HepG2 (cell line): Measurements from ENCODE around the gene DPH3. TPM values are rescaled to one million over a fixed set of nuclear protein-coding genes. Genes with fewer than 3 reads are reported as not detected.

ENCODE experiments used
- ETS1 ChIP-seq: sonication (generic); formaldehyde crosslinking; IDR thresholded peaks from 2 replicates; pipeline ENCODE4 v1.4.0; 2020; ENCODE audit warnings: missing genetic modification reagents
- GZF1 ChIP-seq: sonication (generic); formaldehyde crosslinking; IDR thresholded peaks from 2 replicates; pipeline ENCODE4 v1.5.1; 2020; ENCODE audit warnings: mild to moderate bottlenecking, missing genetic modification reagents
- KAT7 ChIP-seq: IDR thresholded peaks from 2 replicates; pipeline ENCODE4 v1.6.1; 2018; ENCODE audit warnings: borderline replicate concordance, missing compliant biosample characterization
- KLF15 ChIP-seq: sonication (generic); formaldehyde crosslinking; IDR thresholded peaks from 2 replicates; pipeline ENCODE4 v1.8.1; 2023; ENCODE audit warnings: borderline replicate concordance, mild to moderate bottlenecking, inconsistent platforms, missing genetic modification reagents, mixed read lengths
- MED8 ChIP-seq: sonication (generic); formaldehyde crosslinking; IDR thresholded peaks from 2 replicates; pipeline ENCODE4 v1.8.1; 2023; ENCODE audit warnings: mild to moderate bottlenecking, missing genetic modification reagents; ENCODE audit not compliant: insufficient replicate concordance
- PLSCR1 ChIP-seq: sonication (generic); formaldehyde crosslinking; IDR thresholded peaks from 2 replicates; pipeline ENCODE4 v1.5.0; 2020; ENCODE audit warnings: missing genetic modification reagents, mild to moderate bottlenecking, borderline replicate concordance
- RXRB ChIP-seq: IDR thresholded peaks from 2 replicates; pipeline ENCODE4 v1.6.1; 2016; ENCODE audit warnings: borderline replicate concordance, missing genetic modification reagents, missing compliant biosample characterization
- ZNF256 ChIP-seq: sonication (generic); formaldehyde crosslinking; conservative IDR thresholded peaks from 2 replicates; pipeline ENCODE4 v1.4.0; 2020; ENCODE audit warnings: missing genetic modification reagents
- ZNF260 ChIP-seq: sonication (generic); formaldehyde crosslinking; IDR thresholded peaks from 2 replicates; pipeline ENCODE4 v1.4.0; 2020; ENCODE audit warnings: missing genetic modification reagents, low read depth, mild to moderate bottlenecking, borderline replicate concordance
- ZNF564 ChIP-seq: sonication (generic); formaldehyde crosslinking; IDR thresholded peaks from 2 replicates; pipeline ENCODE4 v1.8.1; 2023; ENCODE audit warnings: mild to moderate bottlenecking, missing genetic modification reagents
- ZNF776 ChIP-seq: sonication (generic); formaldehyde crosslinking; IDR thresholded peaks from 2 replicates; pipeline ENCODE4 v1.4.0; 2020; ENCODE audit warnings: mild to moderate bottlenecking, missing genetic modification reagents
- polyA plus RNA-seq, 8 experiments: library from polyadenylated mRNA; depleted of rRNA in 3 of 8; stranded (reverse) in 7 of 8; unstranded in 1 of 8; fragments of >200 nt; fragmentation: Illumina TruSeq in 4 of 8; extraction: Trizol in 4 of 8; gene quantifications; 2 replicates each; pipeline versions ENCODE4 v1.2.1 to v1.2.3, GENCODE V29; 2011 to 2016; ENCODE audit warnings: low read depth in 4 of 8, missing spikeins in 1 of 8, mixed read lengths in 1 of 8; ENCODE audit not compliant: insufficient read depth in 1 of 8
- total RNA-seq, 5 experiments: library from RNA; depleted of rRNA; stranded (reverse); fragments of >200 nt; fragmentation: Illumina TruSeq; extraction: Trizol; gene quantifications; 2 replicates each; pipeline ENCODE4 v1.2.3, GENCODE V29; 2016; ENCODE audit warnings: low read depth in 1 of 5
- TF ChIP-seq, protein P1 (sequence below): sonication (generic); formaldehyde crosslinking; IDR thresholded peaks from 2 replicates; pipeline ENCODE4 v1.4.0; 2020; ENCODE audit warnings: missing genetic modification reagents
- TF ChIP-seq, protein P2 (sequence below): sonication (generic); formaldehyde crosslinking; IDR thresholded peaks from 2 replicates; pipeline ENCODE4 v1.4.0; 2020; ENCODE audit warnings: missing genetic modification reagents
- TF ChIP-seq, protein P3 (sequence below): sonication (generic); formaldehyde crosslinking; IDR thresholded peaks from 2 replicates; pipeline ENCODE4 v1.5.1; 2020; ENCODE audit warnings: missing genetic modification reagents, mild to moderate bottlenecking, borderline replicate concordance
- TF ChIP-seq, protein P4 (sequence below), 2 experiments: sonication (generic) in 1 of 2; formaldehyde crosslinking in 1 of 2; IDR thresholded peaks; 2 replicates each; pipeline versions ENCODE4 v1.4.0 to v1.6.1; 2018 to 2020; ENCODE audit warnings: missing genetic modification reagents in 2 of 2, borderline replicate concordance in 1 of 2, low read depth in 1 of 2, mild to moderate bottlenecking in 1 of 2, missing biosample characterization in 1 of 2

Gene DPH3
- total and polyA plus RNA-seq, 2 of the 13 experiments (the other 11 are each of a cell fraction or from before 2014, with no cell fraction given), result 18.3 to 21.6 TPM

DNA sequence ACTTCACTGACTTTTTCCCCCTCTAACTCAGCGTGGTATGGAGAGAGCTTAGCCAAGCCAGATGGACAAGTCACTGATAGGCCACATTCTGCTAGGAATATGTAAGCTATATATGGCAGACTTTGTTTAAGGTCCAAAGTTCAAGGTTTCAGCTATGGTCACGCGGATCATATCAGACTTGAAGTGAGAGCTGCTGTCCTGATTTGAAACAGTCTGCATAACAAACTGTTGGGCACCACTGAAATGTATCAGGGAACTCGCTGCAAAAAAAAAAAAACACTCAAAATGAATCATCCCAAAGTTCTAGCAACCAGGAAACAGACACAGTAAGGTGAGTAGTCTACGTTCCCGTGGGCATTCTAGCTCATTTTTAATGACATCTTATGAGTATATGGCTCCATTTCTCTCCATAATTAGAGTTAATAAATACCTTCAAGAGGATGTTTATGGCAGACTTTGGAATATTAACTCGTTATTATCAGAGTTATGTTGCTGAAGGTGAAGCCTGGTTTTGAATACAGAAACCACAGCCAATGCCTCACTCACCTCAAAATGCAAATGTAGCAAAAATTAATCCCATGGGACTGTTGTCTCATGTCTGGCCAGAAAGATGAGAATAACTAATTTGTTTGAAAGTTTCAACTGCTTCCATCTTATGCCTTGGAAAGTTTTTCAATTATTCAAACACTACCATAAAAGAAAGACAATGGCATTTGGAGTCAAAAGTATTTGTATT lies 12.3 kb downstream of the DPH3 start (continued):
- TF ChIP-seq RXRB (peak; percentile 30; the same call in 1 of the 2 replicates), MED8 (CRISPR knock-in tag) (no peak), ZNF260 (no peak), KLF15 (CRISPR knock-in tag) (no peak), PLSCR1 (no peak), KAT7 (CRISPR knock-in tag) (no peak), ZNF776 (CRISPR knock-in tag) (no peak), ZNF564 (CRISPR knock-in tag) (no peak), ZNF256 (no peak), GZF1 (CRISPR knock-in tag) (peak; percentile 43; the same call in 1 of the 2 replicates), ETS1 (CRISPR knock-in tag) (no peak)
- TF ChIP-seq, protein P1, sequence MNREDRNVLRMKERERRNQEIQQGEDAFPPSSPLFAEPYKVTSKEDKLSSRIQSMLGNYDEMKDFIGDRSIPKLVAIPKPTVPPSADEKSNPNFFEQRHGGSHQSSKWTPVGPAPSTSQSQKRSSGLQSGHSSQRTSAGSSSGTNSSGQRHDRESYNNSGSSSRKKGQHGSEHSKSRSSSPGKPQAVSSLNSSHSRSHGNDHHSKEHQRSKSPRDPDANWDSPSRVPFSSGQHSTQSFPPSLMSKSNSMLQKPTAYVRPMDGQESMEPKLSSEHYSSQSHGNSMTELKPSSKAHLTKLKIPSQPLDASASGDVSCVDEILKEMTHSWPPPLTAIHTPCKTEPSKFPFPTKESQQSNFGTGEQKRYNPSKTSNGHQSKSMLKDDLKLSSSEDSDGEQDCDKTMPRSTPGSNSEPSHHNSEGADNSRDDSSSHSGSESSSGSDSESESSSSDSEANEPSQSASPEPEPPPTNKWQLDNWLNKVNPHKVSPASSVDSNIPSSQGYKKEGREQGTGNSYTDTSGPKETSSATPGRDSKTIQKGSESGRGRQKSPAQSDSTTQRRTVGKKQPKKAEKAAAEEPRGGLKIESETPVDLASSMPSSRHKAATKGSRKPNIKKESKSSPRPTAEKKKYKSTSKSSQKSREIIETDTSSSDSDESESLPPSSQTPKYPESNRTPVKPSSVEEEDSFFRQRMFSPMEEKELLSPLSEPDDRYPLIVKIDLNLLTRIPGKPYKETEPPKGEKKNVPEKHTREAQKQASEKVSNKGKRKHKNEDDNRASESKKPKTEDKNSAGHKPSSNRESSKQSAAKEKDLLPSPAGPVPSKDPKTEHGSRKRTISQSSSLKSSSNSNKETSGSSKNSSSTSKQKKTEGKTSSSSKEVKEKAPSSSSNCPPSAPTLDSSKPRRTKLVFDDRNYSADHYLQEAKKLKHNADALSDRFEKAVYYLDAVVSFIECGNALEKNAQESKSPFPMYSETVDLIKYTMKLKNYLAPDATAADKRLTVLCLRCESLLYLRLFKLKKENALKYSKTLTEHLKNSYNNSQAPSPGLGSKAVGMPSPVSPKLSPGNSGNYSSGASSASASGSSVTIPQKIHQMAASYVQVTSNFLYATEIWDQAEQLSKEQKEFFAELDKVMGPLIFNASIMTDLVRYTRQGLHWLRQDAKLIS, result no peak
- TF ChIP-seq, protein P2, sequence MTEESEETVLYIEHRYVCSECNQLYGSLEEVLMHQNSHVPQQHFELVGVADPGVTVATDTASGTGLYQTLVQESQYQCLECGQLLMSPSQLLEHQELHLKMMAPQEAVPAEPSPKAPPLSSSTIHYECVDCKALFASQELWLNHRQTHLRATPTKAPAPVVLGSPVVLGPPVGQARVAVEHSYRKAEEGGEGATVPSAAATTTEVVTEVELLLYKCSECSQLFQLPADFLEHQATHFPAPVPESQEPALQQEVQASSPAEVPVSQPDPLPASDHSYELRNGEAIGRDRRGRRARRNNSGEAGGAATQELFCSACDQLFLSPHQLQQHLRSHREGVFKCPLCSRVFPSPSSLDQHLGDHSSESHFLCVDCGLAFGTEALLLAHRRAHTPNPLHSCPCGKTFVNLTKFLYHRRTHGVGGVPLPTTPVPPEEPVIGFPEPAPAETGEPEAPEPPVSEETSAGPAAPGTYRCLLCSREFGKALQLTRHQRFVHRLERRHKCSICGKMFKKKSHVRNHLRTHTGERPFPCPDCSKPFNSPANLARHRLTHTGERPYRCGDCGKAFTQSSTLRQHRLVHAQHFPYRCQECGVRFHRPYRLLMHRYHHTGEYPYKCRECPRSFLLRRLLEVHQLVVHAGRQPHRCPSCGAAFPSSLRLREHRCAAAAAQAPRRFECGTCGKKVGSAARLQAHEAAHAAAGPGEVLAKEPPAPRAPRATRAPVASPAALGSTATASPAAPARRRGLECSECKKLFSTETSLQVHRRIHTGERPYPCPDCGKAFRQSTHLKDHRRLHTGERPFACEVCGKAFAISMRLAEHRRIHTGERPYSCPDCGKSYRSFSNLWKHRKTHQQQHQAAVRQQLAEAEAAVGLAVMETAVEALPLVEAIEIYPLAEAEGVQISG, result no peak
- TF ChIP-seq, protein P3, sequence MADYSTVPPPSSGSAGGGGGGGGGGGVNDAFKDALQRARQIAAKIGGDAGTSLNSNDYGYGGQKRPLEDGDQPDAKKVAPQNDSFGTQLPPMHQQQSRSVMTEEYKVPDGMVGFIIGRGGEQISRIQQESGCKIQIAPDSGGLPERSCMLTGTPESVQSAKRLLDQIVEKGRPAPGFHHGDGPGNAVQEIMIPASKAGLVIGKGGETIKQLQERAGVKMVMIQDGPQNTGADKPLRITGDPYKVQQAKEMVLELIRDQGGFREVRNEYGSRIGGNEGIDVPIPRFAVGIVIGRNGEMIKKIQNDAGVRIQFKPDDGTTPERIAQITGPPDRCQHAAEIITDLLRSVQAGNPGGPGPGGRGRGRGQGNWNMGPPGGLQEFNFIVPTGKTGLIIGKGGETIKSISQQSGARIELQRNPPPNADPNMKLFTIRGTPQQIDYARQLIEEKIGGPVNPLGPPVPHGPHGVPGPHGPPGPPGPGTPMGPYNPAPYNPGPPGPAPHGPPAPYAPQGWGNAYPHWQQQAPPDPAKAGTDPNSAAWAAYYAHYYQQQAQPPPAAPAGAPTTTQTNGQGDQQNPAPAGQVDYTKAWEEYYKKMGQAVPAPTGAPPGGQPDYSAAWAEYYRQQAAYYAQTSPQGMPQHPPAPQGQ (CRISPR knock-in tag), result no peak
- TF ChIP-seq, protein P4, sequence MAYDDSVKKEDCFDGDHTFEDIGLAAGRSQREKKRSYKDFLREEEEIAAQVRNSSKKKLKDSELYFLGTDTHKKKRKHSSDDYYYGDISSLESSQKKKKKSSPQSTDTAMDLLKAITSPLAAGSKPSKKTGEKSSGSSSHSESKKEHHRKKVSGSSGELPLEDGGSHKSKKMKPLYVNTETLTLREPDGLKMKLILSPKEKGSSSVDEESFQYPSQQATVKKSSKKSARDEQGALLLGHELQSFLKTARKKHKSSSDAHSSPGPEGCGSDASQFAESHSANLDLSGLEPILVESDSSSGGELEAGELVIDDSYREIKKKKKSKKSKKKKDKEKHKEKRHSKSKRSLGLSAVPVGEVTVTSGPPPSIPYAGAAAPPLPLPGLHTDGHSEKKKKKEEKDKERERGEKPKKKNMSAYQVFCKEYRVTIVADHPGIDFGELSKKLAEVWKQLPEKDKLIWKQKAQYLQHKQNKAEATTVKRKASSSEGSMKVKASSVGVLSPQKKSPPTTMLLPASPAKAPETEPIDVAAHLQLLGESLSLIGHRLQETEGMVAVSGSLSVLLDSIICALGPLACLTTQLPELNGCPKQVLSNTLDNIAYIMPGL (CRISPR knock-in tag; IDR thresholded peaks at IDR 0.05; ENCODE audit: borderline replicate concordance in 1 of 2, low read depth in 1 of 2), result no peak
